Adrenal gland (tissue), 12 donors: ENCODE results near the gene TMEM97. TPM values are rescaled to one million over a fixed set of nuclear protein-coding genes. Genes with fewer than 3 reads are reported as not detected.

Source experiments
- DNase-seq, 7 donors: peaks; one replicate each; pipeline ENCODE4 v3.0.0-alpha.2; 2019 to 2020
- H3K27ac ChIP-seq, 5 donors: fragments of 200-600 bp; sonication (generic) in 4 of 5; 1 replicate in 3 of 5; 2 replicates in 2 of 5; pipeline versions ENCODE4 v1.5.1 to v1.8.0; 2016 to 2020; ENCODE audit warnings: mild to moderate bottlenecking in 1 of 5
- H3K27me3 ChIP-seq: fragments of 200-600 bp; 2 replicates; pipeline ENCODE4 v1.8.0; 2021
- H3K36me3 ChIP-seq, 2 donors: fragments of 200-600 bp; replicated peaks in 1 of 2; 1 replicate in 1 of 2; 2 replicates in 1 of 2; pipeline versions ENCODE4 v1.5.1 to v1.8.0; 2018 to 2022
- H3K4me1 ChIP-seq, 2 donors: fragments of 200-600 bp; replicated peaks in 1 of 2; 1 replicate in 1 of 2; 2 replicates in 1 of 2; pipeline versions ENCODE4 v1.5.1 to v1.8.0; 2018 to 2021
- H3K4me3 ChIP-seq, 4 donors: fragments of 200-600 bp; sonication (generic) in 3 of 4; one replicate each; pipeline ENCODE4 v1.5.1; 2016 to 2018
- H3K9me3 ChIP-seq, 3 donors: fragments of 200-600 bp; sonication (generic) in 1 of 3; replicated peaks in 1 of 3; 1 replicate in 2 of 3; 2 replicates in 1 of 3; pipeline versions ENCODE4 v1.5.1 to v1.8.0; 2016 to 2021
- CTCF ChIP-seq, 6 experiments: fragments of 450-650 bp in 4 of 6; fragments of 200-600 bp in 2 of 6; sonication (generic) in 1 of 6; IDR thresholded peaks; 1 replicate in 5 of 6; 2 replicates in 1 of 6; pipeline versions ENCODE4 v1.5.1 to v1.8.0; 2016 to 2021; ENCODE audit warnings: antibody characterized with exemption in 6 of 6, mild to moderate bottlenecking in 2 of 6, moderate library complexity in 1 of 6
- POLR2A ChIP-seq, 2 donors: fragments of 450-650 bp; IDR thresholded peaks; one replicate each; pipeline ENCODE4 v1.6.1; 2017; ENCODE audit warnings: antibody characterized with exemption in 2 of 2, mild to moderate bottlenecking in 2 of 2, moderate library complexity in 1 of 2
- WGBS, 4 donors: extraction: QIAGEN DNeasy Blood & Tissue Kit in 2 of 4; methylation state at CpG; one replicate each; pipeline versions ENCODE4 v1.1.5 to v1.1.7; 2013 to 2017; 5-methylcytosine and 5-hydroxymethylcytosine counted together
- intact Hi-C, 2 donors: fragments of 100-400 bp; cut with DNase I; formaldehyde crosslinking; loops; one replicate each; pipeline versions ENCODE4 v1.14.1 to v1.15.0; 2022 to 2023
- polyA plus RNA-seq, 3 donors: library from polyadenylated mRNA; stranded (reverse); fragments of 200-250 nt in 2 of 3; fragments of 350-450 nt in 1 of 3; fragmentation: Illumina TruSeq in 1 of 3; extraction: RNeasy Lipid Tissue Mini Kit (QIAGEN cat#74804) in 1 of 3; gene quantifications; one replicate each; pipeline ENCODE4 v1.2.3, GENCODE V29; 2013 to 2014
- total RNA-seq, 9 donors: library from RNA; depleted of rRNA in 4 of 9; stranded (reverse); fragments of >200 nt in 4 of 9; fragments of 120-200 nt in 1 of 9; fragmentation: NEBNext Ultra II Directional in 1 of 9; extraction: Animal tissue kit (Norgen Biotek cat#: 25700) in 1 of 9; gene quantifications; one replicate each; pipeline versions ENCODE4 v1.1.0 to v1.2.4, GENCODE V29; 2013 to 2023
- donor health status: healthy with polysubstance abuse.
- donor health status: Bipolar disorder and iron deficiency.
- donor health status: DM: yes; HTN: yes; CAD: no.
- donor health status: DM: no; HTN: no; CAD: no.
- donor health status: DM: no; HTN: no; CAD: no.
- donor health status: DM: yes; HTN: yes; CAD: no.

Gene TMEM97
- total and polyA plus RNA-seq, 12 donors, result 6.5 to 779 (median 33.8) TPM

- no peaks in the 10 kb centered on the region for H3K9me3 ChIP-seq
- peak overlapping the region in 2 of 5 donors; percentile 33 to 65 for H3K27ac ChIP-seq
- intact Hi-C loops, result no loop called here
- no peaks in the 10 kb centered on the region for H3K36me3 ChIP-seq
- WGBS, 4 donors, result 2 to 7% (median 3%) methylated on average over 7 of the region's 7 CpGs
- DNase-seq, result no peak
- TF ChIP-seq CTCF (IDR thresholded peaks at IDR 0.05) (no peak), POLR2A (IDR thresholded peaks at IDR 0.05) (no peak)
- no peaks in the 10 kb centered on the region for H3K27me3 ChIP-seq
- H3K4me3 ChIP-seq, result peak overlapping the region in 3 of 4 donors; percentile 21 to 55 (median 36)
- peaks cover 8 to 21% of the 10 kb centered on the region in 2 donors for H3K4me1 ChIP-seq
Measured at GRCh38 chr17:28319598-28319935, 567 bp downstream of the TMEM97 start.

GRCh38 chr17:28320215-28321061, 1.4 kb downstream of the TMEM97 start:
- intact Hi-C loops, result no loop called here
- DNase-seq, result no peak
- TF ChIP-seq CTCF (IDR thresholded peaks at IDR 0.05) (no peak), POLR2A (IDR thresholded peaks at IDR 0.05) (no peak)
- Histone ChIP-seq H3K36me3 (no peaks in the 10 kb centered on the region), H3K4me3 (no peak overlapping the region), H3K9me3 (no peaks in the 10 kb centered on the region), H3K27me3 (no peaks in the 10 kb centered on the region), H3K4me1 (peaks cover 8 to 21% of the 10 kb centered on the region in 2 donors), H3K27ac (no peak overlapping the region)
- WGBS, 4 donors, result 73 to 81% (median 76%) methylated on average over 8 of the region's 8 CpGs

- intact Hi-C loops, result no loop called here
- no peak overlapping the region for H3K27ac ChIP-seq
- peaks cover 0 to 18% of the 10 kb centered on the region in 2 donors for H3K4me1 ChIP-seq
- H3K9me3 ChIP-seq, result no peaks in the 10 kb centered on the region
- 76 to 83% (median 78%) methylated on average over 5 of the region's 5 CpGs for WGBS, 4 donors
- H3K36me3 ChIP-seq, result peaks cover 0 to 24% of the 10 kb centered on the region in 2 donors
- TF ChIP-seq CTCF (IDR thresholded peaks at IDR 0.05), result no peak
- TF ChIP-seq POLR2A (IDR thresholded peaks at IDR 0.05), result no peak
- H3K27me3 ChIP-seq, result no peaks in the 10 kb centered on the region
- no peak overlapping the region for H3K4me3 ChIP-seq
- DNase-seq, result no peak
Measured at GRCh38 chr17:28324267-28324745, 5.3 kb downstream of the TMEM97 start.

GRCh38 chr17:28324781-28325180, 5.8 kb downstream of the TMEM97 start:
- 75 to 91% (median 87%) methylated on average over 3 of the region's 3 CpGs for WGBS, 4 donors

More at GRCh38 chr17:28324781-28325180, 5.8 kb downstream of the TMEM97 start:
- no peak for TF ChIP-seq POLR2A (IDR thresholded peaks at IDR 0.05)
- TF ChIP-seq CTCF (IDR thresholded peaks at IDR 0.05), result no peak
- H3K4me1 ChIP-seq, result peaks cover 0 to 15% of the 10 kb centered on the region in 2 donors
- no peak overlapping the region for H3K4me3 ChIP-seq
- peaks cover 0 to 27% of the 10 kb centered on the region in 2 donors for H3K36me3 ChIP-seq
- DNase-seq, result no peak
- no peak overlapping the region for H3K27ac ChIP-seq
- no peaks in the 10 kb centered on the region for H3K27me3 ChIP-seq
- intact Hi-C loops, result no loop called here
- no peaks in the 10 kb centered on the region for H3K9me3 ChIP-seq
